Activated T-cell treated with anti-CD3 and anti-CD28 coated beads for 4 hours (primary cell): ENCODE data around the gene ASB4.

Experiments
- DNase-seq: peaks from one replicate; pipeline ENCODE4 v3.0.0-alpha.2; 2020

Gene ASB4

GRCh38 chr7:95560674-95561073, 74.9 kb downstream of the ASB4 start:
- no peak for DNase-seq

GRCh38 chr7:95569720-95570119, 84.0 kb downstream of the ASB4 start:
- no peak for DNase-seq

DNA sequence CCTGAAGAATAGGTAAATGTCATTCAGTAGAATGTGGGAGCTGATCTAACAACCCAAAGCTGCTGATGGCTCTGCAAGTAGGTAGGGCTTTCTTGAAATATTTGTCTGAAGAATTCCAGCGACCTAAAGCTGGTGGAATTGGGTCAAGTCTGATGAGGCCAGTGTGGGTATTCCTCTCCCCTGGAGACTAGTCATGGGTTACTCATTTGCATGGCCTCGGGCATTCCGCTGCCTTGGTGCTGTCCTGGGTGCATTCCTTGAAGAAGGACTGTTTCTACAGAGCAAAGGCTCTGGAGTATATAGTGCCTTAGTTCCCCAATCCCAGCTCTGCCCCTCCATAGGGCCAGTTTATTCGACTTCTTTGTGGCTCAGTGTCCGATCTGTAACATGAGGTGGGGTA, 91.4 kb downstream of the ASB4 start:
- no peak for DNase-seq

DNA sequence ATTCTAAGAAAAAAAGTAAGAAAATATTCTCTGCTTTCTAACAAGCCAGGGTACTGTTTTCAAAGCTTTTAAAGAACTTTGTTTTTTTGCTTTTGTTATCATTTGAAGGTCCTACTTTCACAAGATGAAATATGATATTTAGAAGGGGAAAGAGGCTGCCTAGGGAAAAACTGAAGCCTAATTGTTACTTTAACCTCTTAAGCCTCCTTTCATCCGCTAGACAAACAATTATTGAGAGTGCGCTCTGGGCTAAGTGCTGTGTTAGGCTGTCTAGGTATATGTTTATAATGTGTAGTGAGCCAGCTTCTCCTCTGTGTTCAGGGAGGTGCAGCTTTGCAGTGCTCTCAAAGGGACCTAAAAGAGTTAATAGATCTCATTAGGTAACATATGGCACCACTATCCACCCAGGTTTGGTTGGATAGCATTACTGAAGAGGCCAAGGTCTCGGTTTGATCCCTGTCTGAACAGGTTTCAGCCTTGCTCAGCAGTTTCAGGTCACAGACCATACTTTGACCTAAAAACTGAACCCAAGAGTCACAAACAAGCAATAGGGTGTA, 92.6 kb downstream of the ASB4 start:
- no peak for DNase-seq

DNA sequence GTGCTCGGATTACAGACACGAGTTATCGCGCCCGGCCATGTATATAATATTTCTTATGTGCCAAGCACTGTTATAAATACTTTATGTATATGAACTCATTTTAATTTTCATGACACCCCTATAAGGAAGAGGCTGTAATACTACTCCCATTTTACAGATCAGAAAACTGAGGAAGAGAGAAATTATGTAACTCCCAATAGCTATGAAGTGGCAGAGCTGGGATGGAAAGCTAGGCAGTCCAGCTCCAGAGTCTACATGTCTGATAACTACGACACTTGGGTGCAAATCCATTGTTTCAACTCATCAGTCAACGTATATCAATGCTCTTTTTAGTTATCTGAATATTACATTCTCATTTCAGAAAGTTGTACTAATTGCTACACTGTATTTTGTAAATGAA, 93.6 kb downstream of the ASB4 start:
- no peak for DNase-seq

GRCh38 chr7:95581467-95581866, 95.7 kb downstream of the ASB4 start:
- no peak for DNase-seq

- DNase-seq: no peak
These were observed 97.0 kb downstream of the ASB4 start for GRCh38 chr7:95582578-95583293.

GRCh38 chr7:95583834-95584621, 98.3 kb downstream of the ASB4 start:
- DNase-seq: no peak

DNA sequence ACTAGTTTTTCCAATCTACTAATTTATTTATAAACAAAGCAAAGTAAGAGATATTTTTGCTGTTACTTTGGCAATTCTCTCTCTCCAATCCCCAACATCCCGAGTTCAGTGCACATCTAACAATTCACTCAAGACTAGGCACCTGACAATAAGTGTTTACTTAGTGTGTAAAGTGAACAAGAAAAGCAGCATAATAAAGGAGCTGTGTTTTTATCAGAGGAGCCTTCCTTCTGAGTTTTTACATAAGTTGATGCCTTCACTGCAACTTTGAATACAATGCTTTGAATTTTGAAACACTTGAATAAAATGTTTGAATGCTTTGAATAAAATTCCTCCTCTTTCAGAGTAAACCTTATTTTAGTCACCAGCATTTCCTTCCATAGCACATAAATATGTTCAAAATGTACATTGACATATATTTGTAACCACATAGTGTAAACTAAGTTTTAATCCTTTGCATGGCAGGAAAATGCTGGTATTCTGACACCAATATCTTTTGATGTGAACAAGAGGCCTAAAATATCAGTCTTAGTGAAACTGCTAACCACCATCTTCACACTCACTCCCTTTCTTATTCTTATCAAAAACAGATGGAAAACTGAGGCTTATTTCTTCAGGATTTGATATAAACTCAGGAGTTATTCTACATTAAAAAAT, 99.2 kb downstream of the ASB4 start:
- DNase-seq: no peak

DNA sequence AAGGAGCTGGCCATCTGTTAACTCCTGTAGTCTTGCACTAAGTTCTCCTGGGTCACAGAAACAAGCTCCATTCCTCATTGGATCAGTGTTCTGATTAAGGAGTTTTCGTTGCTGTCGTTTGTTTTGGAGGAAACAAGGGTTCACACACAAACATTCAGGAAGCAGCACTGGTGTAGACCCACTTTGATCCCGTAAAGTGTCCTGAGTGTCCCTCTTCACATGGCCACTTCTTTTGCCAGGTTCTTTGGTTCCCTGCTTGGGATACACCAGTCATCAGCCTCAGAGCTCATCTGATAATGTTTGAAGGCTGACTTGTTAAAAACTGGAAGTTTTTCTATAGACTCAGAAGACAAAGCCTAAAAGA, 99.7 kb downstream of the ASB4 start:
- no peak for DNase-seq

- DNase-seq: no peak
These were observed 101.2 kb downstream of the ASB4 start for GRCh38 chr7:95586951-95587301.

GRCh38 chr7:95589031-95589430, 103.3 kb downstream of the ASB4 start:
- DNase-seq: no peak

DNA sequence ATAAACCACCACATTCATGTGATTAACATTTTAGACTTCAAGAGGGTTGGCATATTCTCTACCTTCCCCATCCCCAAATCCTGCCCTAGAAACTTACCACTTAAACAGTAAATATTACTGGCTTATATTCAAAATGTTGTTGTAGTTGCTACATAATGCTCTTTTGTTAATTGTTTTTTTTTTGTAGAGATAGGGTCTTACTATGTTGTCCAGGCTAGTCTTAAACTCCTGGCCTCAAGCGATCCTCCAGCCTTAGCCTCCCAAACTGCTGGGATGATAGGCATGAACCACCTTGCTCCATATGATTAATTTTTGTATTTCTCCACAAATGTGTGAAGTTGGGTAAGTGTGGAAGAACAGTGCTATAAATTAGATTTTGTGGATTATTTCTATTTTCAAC, 104.0 kb downstream of the ASB4 start:
- no peak for DNase-seq
